Inferior parietal cortex (tissue), 1 donor: Measurements from ENCODE around the gene CACHD1.
"Not testable (repeated sequence)": the region's sequence is repeated elsewhere in the genome, so short reads cannot be mapped to it uniquely, and the experiment has no call there.

ENCODE experiments used
- DNase-seq: peaks from one replicate; pipeline ENCODE4 v3.0.0-alpha.2; 2016; ENCODE audit errors: extremely low spot score

The CACHD1 gene

DNA sequence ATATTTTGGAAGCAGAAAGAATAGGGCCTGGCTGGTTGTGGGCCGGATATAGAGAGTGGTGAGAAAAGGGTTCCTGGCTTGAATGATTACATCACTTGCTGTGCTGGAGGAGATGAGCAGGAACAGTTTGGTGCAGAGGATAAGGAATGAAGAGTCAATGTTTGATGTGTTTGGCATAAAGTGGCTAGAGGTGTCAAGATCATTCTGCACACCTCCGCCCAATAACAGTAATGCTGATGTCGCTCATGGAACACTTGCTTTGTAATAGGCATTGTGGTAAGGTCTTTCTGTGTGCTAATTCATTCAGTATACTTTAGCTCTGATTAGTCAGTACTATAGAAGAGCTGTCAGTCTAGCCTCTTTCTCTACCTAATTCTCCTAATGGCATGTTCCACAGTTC, 226.9 kb downstream of the CACHD1 start:
- DNase-seq = no peak

DNA sequence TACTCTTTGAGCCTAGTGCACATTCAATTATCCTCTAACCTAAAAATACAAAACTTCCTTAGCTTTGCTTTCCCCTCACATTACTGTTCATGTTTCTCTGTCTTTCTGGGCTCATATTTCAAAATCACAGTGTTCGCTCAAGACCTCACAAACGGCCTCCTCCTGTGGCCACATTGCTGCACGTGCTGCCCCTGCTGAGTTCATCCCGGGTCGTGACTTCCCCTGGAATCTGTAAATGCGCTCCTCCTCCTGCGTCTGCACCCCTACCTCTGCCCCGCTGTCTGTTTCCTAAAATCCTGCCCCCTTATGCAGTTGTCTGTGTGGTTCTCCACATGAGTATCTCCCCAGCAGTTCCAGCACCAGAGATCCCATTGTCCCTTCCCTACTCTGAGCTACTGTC, 229.4 kb downstream of the CACHD1 start:
- DNase-seq = no peak

DNA sequence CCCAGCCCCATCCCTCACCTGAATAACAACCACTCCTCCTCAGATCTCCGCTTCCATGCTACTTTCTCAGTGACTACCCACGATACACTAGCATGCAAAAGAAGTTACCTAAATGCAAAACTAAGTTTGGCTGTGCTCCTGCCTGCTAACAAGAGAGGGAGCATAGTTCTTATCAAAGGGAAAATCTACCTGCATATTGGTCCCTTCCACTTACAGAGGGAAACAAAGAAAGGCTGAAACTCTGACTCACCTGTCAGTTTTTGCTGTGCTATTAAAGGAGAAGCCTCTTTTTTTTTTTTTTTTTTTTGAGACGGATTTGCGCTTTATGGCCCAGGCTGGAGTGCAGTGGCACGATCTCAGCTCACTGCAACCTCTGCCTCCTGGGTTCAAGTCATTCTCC, 231.1 kb downstream of the CACHD1 start:
- DNase-seq = no peak

DNA sequence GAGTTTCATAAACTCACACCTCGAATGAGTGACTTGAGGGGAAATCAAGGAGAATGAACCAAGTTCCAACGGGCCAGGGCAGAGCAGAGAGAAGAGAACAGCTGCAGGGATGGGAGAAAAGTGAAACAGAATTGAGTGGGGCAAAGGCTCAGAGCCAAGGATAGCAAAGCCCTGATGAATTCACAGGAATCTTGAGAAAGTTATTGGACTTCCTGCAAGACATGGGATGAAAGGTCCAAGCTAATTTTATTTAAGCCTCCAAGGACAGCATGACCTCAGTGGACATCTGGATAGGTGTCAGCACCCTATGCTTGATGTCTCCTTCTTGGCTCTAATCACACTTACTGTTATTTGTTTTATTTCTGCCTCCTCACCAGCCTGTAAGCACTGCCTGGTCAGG, 232.0 kb downstream of the CACHD1 start:
- DNase-seq = no peak

DNA sequence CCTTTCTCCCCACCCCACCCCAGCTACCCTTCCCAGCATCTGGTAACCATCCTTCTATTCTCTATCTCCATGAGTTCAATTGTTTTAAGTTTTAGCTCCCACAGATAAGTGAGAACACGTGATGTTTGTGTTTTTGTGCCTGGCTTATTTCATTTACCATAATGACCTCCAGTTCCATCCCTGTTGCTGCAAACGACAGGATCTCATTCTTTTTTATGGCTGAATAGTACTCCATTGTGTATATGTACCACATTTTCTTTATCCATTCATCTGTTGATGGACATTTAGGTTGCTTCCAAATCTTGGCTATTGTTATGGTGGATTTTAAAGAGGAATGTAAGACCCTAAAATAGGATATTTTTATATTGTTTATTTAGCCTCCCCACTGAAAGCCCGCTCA, 232.7 kb downstream of the CACHD1 start:
- DNase-seq = not testable (repeated sequence)

DNA sequence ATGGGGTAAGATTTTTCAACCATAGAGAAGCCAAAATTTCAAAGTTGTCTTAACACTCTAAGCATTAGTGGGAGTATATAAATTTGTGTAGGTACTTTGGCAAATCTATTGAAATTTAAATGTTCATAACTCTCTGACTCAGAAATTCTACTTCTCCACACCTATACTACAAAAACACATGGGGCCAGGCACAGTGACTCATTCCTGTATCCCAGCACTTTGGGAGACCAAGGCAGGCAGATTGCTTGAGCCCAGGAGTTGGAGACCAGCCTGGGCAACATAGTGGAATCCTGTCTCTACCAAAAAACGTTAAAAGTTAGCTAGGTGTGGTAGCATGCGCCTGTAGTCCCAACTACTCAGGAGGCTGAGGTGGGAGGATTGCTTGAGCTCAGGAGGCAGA, 233.7 kb downstream of the CACHD1 start:
- no peak for DNase-seq

DNA sequence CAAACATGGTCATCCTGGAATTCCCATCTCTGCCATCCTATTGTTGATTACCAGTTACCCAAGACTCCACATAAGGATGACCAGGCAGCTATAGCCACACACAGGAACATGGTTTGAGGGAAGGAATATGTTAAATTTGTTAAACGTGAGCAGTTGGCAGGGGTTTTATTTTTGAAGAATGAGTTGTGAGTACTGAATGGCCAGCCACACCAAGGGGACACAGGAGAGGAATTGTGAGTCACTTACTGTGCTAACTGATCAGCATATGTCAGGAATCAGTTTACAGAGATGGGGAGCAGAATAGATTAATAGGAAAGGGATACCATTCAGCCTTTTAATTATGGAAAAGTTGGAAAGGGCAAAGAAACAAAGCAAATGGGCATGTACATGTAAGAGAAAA, 235.7 kb downstream of the CACHD1 start:
- no peak for DNase-seq

DNA sequence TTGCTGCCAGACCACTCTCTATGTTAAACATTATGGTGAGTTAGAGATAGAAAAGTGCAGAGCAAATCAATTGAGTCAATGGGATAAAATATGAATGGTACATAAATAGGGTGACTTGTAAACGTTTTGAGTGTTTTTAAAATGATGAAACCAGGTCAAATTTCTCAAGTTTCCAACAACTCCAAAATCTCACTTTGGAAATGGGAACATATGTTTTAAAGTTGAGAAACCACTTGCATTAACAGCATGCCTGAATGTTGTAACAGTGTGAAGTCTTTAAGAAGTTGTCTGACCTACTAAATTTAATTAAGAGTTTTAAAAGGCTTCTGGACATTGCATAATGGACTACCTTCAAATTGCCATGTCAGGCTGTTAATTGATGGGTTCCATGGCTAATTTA, 241.3 kb downstream of the CACHD1 start:
- no peak for DNase-seq

DNA sequence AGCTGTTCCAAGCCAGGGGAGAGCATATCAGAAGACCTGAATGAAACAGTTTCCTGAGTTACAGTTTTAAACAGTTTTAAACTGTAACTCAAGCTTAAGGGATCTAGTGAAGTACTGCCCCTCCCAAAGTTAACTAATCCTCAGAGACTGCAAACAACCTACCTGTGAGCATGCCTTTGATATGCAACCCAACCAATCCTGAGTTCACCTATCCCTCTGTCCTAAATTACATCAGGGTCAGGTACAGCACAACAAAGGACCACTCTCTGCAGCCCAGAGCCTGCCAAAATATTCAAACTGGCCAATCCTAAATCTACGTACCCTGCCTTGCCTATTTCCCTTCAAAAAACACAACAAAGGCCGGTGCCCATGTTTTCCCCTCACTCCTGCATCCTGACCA, 242.1 kb downstream of the CACHD1 start:
- DNase-seq = no peak

DNA sequence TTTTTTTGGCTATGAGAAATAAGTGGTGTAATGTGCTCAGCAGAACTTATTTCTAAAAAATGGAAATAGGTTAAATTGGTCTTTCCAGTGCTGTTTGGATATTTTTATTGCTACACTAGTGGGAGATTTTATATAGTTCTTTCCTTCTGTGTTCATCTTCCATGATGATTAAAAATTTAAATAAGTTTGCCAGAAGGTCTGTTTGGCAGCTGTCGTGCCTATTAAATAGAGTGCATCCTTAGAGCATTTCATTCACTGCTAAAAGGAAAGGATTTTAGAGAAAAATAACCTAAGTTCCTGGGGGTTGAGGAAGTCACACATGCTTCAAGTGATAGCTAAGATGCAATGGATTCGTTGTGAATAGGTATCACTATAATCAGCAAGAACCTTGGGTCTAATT, 245.3 kb downstream of the CACHD1 start:
- no peak for DNase-seq

DNA sequence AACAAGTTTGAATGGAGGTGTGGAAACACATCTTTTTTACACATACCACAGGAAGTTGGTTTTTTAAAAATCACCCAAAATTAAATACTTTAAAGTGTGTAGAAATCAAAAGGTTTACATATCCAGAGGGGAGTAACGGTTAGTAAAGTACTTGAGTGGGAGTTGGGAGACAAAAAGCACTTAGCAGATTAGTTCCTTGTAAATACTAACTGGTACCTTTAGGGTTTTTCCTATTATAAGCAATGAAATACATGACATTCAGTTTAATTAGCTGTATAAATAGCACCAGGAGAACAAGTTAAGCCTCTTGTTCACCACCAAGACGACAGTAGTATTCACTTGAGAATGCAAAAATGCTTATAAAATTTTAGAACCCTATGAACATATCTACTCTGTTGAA, 251.2 kb downstream of the CACHD1 start:
- DNase-seq = no peak

DNA sequence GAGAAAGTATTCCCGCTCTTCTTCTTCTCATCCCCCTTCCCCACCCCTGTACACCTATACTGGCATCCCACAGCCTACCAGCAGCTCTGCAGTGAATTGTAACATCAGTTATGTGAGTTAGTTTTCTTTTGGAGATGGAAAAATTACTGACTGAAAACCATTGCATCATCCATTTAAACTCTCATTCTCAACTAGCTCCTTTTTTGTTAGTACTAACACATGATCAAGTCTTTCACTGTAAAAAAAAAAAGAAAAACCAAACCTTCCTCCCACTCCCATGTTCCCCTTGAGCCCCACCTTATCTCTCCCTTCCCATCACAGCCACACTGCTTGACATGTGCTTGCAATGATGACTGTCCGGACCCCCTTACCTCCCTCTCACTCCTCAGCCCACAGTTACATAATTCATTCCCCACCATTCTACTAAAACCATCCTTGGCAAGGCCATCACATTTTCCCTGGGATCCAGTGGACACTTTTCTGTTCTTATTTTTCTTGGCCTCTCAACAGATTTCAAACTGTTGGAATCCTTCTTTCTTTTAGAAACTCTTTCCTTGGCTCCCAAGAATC, 251.7 kb downstream of the CACHD1 start:
- DNase-seq = no peak

DNA sequence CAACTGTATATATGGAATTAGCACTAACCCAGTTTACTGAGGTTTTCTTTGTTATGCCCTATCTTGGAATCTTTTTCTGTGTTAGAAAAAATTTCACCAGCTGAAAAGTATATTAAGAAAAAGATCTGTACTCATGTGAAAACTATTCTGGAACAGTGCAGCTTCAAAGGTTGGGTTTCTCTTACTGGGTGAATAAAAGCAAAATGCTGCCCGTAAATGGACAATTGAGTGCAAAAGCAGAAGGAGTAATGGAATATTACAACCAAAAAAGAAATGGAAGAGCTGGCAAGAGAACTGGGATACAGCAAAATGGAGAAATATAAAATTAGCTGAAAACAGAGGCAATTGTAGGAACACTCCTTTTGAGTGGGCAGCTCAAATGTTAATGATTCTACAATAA, 257.9 kb downstream of the CACHD1 start:
- peak; percentile 7 for DNase-seq

DNA sequence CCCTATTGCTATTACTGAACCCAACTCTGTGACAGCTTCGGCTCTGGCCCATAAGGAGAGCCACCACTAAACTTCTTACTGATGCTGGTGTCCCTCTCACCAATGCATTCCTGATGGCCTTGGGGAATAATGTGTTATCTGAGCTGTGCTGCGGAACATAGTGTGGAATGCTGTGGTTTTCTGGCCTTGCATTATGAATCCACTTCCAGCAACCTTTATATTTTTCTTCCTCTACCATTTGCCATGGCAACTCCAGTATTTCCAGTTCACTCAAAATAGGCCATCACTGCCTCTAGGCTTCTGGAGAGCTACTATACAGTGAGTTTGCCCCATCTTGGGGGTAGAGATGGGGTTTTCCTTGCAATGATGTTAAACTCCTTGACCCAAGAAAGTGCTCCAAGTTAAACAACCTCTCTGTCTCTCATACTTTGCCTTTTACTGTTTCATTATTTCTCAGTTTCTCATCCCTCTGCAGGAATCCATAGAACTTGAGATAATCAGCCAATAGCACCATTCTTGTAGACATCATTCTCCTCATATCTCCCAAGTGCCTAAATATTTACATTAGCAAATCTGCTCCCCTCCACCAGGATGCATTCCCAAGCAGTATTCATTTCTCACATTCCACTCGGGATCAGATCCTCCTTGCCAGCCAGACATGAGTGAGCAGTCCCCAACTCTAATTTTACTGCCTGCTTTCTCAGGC, 263.8 kb downstream of the CACHD1 start:
- no peak for DNase-seq

DNA sequence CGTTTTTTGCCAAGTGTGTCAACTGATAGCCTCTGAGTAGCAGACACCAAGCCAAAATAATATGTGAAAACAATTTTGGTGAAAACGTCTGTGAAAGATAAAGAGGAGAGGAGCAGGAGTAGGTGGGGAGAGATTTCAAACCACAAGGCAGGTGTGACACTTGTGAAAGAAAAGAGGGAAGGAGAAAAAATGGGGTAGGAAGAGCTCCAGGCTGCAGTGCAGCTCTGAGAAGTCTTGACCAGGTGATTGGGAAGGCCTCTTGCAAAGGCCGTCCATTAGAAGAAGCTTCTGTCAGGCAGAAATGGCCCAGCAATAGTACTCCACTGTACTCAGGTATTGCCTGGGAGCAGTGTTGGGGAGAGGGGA, 264.3 kb downstream of the CACHD1 start:
- DNase-seq = no peak

DNA sequence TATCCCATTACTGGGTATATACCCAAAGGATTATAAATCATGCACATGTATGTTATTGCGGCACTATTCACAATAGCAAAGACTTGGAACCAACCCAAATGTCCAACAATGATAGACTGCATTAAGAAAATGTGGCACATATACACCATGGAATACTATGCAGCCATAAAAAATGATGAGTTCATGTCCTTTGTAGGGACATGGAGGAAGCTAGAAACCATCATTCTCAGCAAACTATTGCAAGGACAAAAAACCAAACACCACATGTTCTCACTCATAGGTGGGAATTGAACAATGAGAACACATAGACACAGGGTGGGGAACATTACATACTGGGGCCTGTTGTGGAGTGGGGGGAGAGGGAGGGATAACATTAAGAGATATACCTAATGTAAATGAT, 270.8 kb downstream of the CACHD1 start:
- not testable (repeated sequence) for DNase-seq
